Right lobe of liver (tissue), 4 donors: ENCODE results near the gene ZFHX2.
A peak's percentile ranks its signal among the peaks of the same experiment; 100 is the strongest.

Source experiments
- CTCF ChIP-seq, 4 donors: fragments of 200-600 bp in 3 of 4; fragments of 450-650 bp in 1 of 4; IDR thresholded peaks; one replicate each; pipeline versions ENCODE4 v1.5.1 to v1.8.0; 2016 to 2022; ENCODE audit warnings: antibody characterized with exemption in 4 of 4, mild to moderate bottlenecking in 2 of 4
- POLR2A ChIP-seq: fragments of 450-650 bp; IDR thresholded peaks from one replicate; pipeline ENCODE4 v1.6.1; 2017; ENCODE audit warnings: antibody characterized with exemption, mild to moderate bottlenecking
- donor health status: DM: no; HTN: no; CAD: no.
- donor health status: DM: no; HTN: no; CAD: no.
- donor health status: DM: no; HTN: yes; CAD: no.

GRCh38 chr14:23478109-23478759, 73.3 kb downstream of the ZFHX2 start:
- peak; percentile 61 to 74 (median 70) for TF ChIP-seq CTCF (IDR thresholded peaks at IDR 0.05)
- no peak for TF ChIP-seq POLR2A
